Measurements from ENCODE around the gene CITED2.

Gene CITED2

DNA sequence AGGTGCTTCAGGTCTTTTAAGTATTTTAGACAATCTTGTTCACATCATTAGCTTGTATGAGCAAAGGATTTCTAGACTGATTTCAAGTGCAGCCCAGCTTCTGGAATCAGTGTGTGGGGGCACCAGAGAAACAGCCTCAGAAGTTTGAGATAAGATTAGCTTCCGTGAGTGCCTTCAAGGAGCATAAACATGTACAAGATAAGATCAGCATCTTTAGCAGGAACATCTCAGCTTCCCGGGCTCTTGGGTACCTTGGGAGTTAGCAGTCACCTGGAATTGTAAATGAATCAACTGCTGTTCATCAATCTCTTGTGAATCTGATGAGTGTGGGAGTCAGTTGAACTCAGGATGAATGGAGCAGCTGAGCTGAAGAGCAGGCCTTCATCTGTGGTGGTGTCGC lies 12.0 kb upstream of the CITED2 start:
- TF ChIP-seq, protein P1, sequence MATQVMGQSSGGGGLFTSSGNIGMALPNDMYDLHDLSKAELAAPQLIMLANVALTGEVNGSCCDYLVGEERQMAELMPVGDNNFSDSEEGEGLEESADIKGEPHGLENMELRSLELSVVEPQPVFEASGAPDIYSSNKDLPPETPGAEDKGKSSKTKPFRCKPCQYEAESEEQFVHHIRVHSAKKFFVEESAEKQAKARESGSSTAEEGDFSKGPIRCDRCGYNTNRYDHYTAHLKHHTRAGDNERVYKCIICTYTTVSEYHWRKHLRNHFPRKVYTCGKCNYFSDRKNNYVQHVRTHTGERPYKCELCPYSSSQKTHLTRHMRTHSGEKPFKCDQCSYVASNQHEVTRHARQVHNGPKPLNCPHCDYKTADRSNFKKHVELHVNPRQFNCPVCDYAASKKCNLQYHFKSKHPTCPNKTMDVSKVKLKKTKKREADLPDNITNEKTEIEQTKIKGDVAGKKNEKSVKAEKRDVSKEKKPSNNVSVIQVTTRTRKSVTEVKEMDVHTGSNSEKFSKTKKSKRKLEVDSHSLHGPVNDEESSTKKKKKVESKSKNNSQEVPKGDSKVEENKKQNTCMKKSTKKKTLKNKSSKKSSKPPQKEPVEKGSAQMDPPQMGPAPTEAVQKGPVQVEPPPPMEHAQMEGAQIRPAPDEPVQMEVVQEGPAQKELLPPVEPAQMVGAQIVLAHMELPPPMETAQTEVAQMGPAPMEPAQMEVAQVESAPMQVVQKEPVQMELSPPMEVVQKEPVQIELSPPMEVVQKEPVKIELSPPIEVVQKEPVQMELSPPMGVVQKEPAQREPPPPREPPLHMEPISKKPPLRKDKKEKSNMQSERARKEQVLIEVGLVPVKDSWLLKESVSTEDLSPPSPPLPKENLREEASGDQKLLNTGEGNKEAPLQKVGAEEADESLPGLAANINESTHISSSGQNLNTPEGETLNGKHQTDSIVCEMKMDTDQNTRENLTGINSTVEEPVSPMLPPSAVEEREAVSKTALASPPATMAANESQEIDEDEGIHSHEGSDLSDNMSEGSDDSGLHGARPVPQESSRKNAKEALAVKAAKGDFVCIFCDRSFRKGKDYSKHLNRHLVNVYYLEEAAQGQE (IDR thresholded peaks at IDR 0.05; ENCODE audit: low read depth), result no peak
- TF ChIP-seq, protein P2, sequence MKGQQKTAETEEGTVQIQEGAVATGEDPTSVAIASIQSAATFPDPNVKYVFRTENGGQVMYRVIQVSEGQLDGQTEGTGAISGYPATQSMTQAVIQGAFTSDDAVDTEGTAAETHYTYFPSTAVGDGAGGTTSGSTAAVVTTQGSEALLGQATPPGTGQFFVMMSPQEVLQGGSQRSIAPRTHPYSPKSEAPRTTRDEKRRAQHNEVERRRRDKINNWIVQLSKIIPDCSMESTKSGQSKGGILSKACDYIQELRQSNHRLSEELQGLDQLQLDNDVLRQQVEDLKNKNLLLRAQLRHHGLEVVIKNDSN (IDR thresholded peaks at IDR 0.05), result no peak
- TF ChIP-seq CEBPB (IDR thresholded peaks at IDR 0.05), result no peak
- TF ChIP-seq, protein P3, sequence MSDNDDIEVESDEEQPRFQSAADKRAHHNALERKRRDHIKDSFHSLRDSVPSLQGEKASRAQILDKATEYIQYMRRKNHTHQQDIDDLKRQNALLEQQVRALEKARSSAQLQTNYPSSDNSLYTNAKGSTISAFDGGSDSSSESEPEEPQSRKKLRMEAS (IDR thresholded peaks at IDR 0.05), result no peak
- TF ChIP-seq YY1 (IDR thresholded peaks at IDR 0.05; ENCODE audit: low read depth), result no peak
- no peak for TF ChIP-seq CREB1 (IDR thresholded peaks at IDR 0.05; ENCODE audit: low read depth)
- TF ChIP-seq TEAD4 (IDR thresholded peaks at IDR 0.05), result no peak

DNA sequence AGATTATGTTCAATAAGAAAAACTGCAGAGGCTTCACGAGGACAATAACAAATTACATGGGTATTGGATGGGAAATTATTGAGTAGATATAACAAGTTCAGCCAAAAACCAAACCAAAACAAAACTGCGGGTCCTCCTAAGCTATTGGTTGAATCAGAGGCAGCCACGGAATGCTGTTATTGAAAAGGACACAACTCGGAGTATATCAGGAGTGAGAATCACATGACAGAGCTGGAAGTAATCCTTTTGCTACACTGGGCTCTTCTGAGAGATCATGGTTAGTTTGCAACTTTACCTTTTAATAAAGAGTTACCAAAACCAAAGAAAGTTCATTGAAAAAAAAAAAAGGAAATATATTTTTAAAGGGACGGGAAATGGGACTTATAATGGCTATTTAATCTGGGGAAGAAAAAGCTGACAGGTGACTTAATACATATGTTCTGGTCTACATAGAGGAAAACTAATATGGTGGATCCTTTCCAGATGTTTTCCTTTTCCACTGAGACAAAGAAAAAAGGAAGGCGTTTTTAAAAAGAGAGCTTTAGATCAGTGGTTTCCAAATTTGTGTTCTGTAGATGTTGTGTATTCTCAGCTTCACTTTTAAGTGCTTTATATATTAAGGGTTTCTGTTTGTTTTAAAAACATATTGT lies 6.9 kb upstream of the CITED2 start:
- no peak for TF ChIP-seq CEBPB (IDR thresholded peaks at IDR 0.05)
- no peak for TF ChIP-seq RAD21 (IDR thresholded peaks at IDR 0.05; ENCODE audit: low read depth)
- no peak for TF ChIP-seq NFIC (IDR thresholded peaks at IDR 0.05)

DNA sequence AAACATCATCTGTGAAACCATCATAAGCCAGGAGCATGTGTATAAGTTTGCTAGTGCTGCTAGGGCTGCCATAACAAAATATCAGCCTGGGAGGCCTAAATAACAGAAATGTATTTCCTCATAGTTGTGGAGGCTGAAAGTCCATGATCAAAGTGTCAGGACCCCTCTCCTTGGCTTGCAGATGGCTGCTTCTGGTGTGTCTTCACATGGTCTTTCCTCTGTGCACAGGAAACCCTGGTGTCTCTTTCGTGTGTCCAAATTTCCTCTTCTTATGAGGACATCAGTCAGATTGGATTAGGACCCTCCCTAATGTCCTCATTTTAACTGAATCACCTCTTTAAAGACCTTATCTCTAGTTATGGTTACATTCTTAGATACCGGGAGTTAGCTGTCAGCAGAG lies 6.2 kb upstream of the CITED2 start:
- no peak for TF ChIP-seq TEAD4 (IDR thresholded peaks at IDR 0.05)

DNA sequence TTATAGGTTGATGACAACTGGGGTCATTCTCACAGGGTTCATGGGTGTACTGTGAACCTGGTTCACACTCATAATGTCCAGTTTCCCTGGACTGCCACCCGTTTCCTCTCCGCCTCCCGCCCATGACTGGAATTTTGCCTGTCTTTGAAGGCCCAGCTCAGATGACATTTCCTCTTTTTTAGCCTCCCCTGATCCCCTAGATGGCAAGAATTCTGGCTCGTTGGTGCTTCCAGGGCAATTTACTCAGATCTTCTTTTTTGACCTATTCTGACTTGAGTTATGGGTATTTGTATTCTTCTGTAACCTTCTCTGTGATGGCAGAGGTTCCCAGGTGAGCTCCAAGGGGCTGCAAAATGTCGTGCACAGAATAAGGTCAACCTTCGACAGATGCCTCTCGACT lies 5.7 kb upstream of the CITED2 start:
- TF ChIP-seq YY1 (IDR thresholded peaks at IDR 0.05; ENCODE audit: low read depth), result no peak
- no peak for TF ChIP-seq CEBPB (IDR thresholded peaks at IDR 0.05)
- TF ChIP-seq TAF1 (IDR thresholded peaks at IDR 0.05; ENCODE audit: low read depth), result no peak
- no peak for TF ChIP-seq RAD21 (IDR thresholded peaks at IDR 0.05; ENCODE audit: low read depth)
- no peak for TF ChIP-seq CREB1 (IDR thresholded peaks at IDR 0.05; ENCODE audit: low read depth)
- no peak for TF ChIP-seq ZBTB7A (IDR thresholded peaks at IDR 0.05; ENCODE audit: low read depth)
- TF ChIP-seq, protein P2 (IDR thresholded peaks at IDR 0.05), result no peak
- TF ChIP-seq TEAD4 (IDR thresholded peaks at IDR 0.05), result no peak
- TF ChIP-seq EGR1 (IDR thresholded peaks at IDR 0.05), result no peak
- TF ChIP-seq TCF12 (IDR thresholded peaks at IDR 0.05; ENCODE audit: low read depth), result no peak
- TF ChIP-seq FOXM1 (IDR thresholded peaks at IDR 0.05; ENCODE audit: borderline replicate concordance, low read depth), result no peak
- no peak for TF ChIP-seq EP300 (IDR thresholded peaks at IDR 0.05; ENCODE audit: borderline replicate concordance)
- no peak for TF ChIP-seq NFIC (IDR thresholded peaks at IDR 0.05)
- TF ChIP-seq, protein P3 (IDR thresholded peaks at IDR 0.05), result no peak
- TF ChIP-seq, protein P1 (IDR thresholded peaks at IDR 0.05; ENCODE audit: low read depth), result no peak

DNA sequence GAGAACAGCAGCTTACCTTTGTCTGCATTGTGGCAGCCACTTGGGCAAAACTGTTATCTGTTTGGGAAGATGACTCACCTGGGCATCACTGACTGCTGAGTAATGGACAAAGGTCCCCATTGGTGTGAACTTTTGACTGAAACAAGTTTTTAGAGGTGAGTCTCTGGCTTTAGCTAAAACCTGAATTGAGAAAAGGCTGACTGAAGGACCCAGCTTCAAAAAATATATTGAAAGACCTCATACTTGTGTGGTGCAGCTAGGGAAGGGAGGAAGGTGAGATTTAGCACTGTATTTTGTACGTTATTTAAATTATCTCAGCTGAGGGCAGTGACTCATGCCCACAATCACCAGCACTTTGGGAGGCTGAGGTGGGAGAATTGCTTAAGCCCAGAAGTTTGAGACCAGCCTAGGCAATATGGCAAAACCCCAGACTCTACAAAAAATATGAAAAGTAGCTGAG lies 4.5 kb upstream of the CITED2 start:
- TF ChIP-seq FOXM1 (IDR thresholded peaks at IDR 0.05; ENCODE audit: borderline replicate concordance, low read depth) (no peak), CREB1 (IDR thresholded peaks at IDR 0.05; ENCODE audit: low read depth) (no peak)

DNA sequence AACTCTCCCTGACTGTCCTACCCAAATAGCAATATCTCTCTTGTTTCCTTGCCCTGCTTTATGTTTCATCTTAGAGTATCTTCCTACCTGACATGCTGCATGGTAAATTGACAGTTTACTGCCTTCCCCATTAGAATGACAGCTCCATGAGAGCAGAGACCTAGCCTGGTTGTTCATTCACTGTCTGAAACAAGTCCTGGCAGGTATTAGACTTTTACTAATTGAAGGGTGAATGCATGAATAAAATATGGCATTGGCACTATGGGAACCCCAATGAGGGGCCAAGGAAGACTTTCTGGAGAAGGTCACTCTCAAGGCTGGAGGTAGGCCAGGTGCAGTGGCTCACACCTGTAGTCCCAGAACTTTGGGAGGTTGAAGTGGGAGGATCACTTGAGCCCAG lies 3.8 kb upstream of the CITED2 start:
- no peak for TF ChIP-seq RAD21 (IDR thresholded peaks at IDR 0.05; ENCODE audit: low read depth)
- no peak for TF ChIP-seq YY1 (IDR thresholded peaks at IDR 0.05; ENCODE audit: low read depth)
- TF ChIP-seq, protein P2 (IDR thresholded peaks at IDR 0.05), result no peak
- TF ChIP-seq CREB1 (IDR thresholded peaks at IDR 0.05; ENCODE audit: low read depth), result no peak
- TF ChIP-seq NFIC (IDR thresholded peaks at IDR 0.05), result no peak
- TF ChIP-seq, protein P3 (IDR thresholded peaks at IDR 0.05), result no peak
- TF ChIP-seq TAF1 (IDR thresholded peaks at IDR 0.05; ENCODE audit: low read depth), result no peak
- no peak for TF ChIP-seq ZBTB7A (IDR thresholded peaks at IDR 0.05; ENCODE audit: low read depth)
- TF ChIP-seq, protein P1 (IDR thresholded peaks at IDR 0.05; ENCODE audit: low read depth), result no peak
- TF ChIP-seq FOXM1 (IDR thresholded peaks at IDR 0.05; ENCODE audit: borderline replicate concordance, low read depth), result no peak

All from Ishikawa (cell line).